NCI-H345 treated with DMSO at 0.1 percent for 48 hours (cell line): ENCODE measurements around the gene BCL11B.
A peak's percentile ranks its signal among the peaks of the same experiment; 100 is the strongest.

Experiments
- DNase-seq: peaks from one replicate; lab custom pipeline; 2025; ENCODE audit not compliant: unreplicated experiment; lab: John Stamatoyannopoulos, UW

The BCL11B gene

DNA sequence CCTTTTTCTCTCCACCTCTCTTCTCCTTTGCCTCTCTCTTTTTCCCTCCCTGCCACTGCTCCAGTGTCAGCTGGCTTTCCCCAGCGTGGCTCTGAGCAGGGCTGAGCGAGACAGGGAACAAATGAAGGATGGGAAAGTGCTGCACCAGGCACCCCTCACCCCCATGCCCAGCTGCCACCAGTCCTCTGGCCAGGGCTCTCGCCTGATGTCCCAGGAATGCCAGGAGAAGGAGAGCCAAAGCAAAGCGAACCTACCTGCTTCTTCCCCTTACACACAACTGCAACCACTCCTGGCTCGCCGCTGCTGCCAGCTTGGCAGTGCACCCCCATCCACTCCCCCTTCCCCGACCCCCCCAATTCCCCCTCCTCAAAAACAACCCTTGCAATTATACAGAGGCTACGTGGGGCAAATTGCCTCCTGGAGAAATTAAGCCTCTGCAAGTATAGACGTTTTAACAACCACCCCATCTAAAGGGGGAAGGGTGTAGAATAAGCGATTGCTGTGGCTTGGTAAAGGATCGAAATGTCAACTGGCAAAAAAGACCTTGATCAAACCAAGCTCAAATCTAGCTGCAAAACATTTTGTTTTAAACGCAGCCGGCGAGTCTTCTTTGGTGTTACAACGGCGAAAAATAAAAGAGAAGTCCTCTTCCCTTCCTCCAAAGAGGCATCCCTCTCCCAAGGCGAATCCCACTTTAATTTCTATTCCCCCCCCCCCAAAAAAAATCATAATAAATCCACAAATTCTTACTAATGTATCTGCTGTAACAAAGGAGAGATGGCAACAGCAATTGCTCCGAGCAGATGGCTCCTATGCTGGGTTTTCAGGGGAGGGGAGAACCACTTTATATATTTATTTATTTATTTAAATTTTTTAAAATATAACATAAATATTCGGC, 2.9 kb downstream of the BCL11B start:
- DNase-seq, result peak; percentile 22

- peak; percentile 46 for DNase-seq
Observed at GRCh38 chr14:99267837-99268781, 3.9 kb downstream of the BCL11B start.

GRCh38 chr14:99267381-99267780, 4.6 kb downstream of the BCL11B start:
- no peak for DNase-seq

DNA sequence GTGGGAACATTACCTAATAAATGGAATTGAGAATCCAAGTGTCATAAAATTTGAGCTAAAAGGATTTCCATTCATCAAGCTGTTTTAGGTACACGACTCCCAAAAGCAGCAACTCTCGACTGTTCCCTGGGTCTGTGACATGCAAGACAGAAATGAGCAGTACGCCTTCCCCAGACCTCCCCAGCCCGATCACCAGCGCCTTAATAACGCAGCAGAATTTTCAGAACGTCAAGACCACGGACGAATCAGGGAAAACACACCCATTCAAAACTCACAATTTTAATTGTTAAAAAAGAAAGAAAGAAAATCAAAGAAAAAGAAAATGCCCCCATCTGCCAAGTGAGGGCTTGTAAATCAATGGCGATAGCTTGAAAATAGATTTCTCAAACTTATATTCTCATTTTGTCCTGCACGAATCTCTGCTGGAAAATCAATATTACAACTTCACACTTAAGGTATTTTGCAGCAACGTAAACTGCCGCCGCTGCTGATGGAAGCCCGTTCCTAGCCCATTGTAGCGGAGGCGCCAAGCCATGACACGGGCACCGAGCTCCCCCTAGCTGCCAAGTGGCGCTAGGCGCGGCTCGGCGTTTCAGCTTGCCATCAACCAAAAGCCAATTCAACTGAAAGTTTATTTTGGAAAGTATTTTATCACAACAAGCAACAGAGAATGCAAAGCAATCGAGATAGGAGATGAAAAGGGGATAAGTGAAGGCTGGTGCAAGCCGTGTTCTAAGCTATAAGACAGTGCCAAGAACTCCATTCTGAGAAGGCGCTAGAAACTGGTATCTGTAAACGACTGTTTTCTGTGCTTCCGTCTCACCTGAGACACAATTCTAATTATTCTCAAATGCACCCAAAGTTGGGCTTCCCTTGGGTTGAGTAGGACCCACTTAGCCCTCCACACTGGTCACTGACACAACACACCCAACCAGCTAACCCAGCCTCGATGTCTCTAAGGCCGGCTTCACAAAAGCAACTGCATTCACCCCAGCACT, 5.5 kb downstream of the BCL11B start:
- peak; percentile 71 for DNase-seq

- no peak for DNase-seq
Observed at GRCh38 chr14:99265571-99265970, 6.4 kb downstream of the BCL11B start.

- no peak for DNase-seq
Observed at GRCh38 chr14:99264691-99265450, 7.1 kb downstream of the BCL11B start.

DNA sequence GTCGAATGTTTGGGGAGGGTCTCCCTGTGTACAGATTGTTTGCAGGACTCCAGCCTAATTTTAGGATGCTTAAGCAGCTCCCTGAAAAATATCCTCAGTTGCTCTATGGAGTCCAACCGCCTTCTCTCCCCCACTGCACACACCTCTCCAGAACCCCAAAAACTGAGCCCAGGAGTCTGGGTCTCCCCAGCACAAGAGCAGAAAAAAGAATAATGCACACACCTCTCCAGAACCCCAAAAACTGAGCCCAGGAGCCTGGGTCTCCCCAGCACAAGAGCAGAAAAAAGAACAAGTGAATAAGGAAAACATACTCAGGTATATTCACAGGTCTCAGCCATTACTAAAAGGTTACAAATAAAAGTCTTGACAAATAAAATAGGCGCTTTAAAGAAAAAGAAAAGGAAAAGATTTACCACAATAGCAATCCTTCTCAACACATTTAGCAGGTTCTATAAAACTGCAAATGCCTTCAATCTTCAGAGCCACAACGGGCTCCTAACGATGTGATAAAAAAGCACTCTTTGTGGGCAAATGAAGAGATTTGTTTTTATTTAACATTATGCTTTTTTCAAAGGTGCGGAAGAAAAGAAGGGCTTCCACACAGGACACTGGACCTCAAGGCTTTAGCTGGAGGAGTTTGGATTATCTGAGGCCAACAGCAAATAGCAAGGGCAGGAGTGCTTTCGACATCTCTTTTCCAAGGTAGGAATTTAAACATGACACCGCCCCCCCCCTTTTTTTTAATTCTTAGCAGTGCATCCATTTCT, 8.2 kb downstream of the BCL11B start:
- no peak for DNase-seq

DNA sequence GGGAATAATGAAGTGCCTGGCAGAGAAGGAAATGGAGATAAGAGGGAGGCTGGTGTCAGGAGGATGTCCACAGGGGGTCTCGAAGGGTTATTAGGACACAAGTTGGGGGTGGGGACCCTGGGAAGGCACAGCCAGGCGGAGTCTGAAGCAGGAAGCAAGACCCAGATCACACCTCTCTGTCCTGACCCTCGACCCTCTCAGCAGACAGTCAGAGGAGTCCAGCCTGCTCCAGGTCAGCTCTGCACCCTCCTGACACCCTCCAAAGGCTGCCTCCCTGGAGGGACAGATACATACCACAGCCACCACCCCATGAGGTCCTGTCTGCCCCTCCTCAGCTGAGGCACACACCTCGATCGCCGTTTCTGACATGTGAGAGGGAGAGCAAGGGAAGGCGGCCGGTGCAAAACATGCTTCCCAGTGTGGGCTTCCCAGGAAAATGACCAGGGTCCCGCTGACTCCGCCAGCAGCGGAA, 9.0 kb downstream of the BCL11B start:
- DNase-seq, result no peak

DNA sequence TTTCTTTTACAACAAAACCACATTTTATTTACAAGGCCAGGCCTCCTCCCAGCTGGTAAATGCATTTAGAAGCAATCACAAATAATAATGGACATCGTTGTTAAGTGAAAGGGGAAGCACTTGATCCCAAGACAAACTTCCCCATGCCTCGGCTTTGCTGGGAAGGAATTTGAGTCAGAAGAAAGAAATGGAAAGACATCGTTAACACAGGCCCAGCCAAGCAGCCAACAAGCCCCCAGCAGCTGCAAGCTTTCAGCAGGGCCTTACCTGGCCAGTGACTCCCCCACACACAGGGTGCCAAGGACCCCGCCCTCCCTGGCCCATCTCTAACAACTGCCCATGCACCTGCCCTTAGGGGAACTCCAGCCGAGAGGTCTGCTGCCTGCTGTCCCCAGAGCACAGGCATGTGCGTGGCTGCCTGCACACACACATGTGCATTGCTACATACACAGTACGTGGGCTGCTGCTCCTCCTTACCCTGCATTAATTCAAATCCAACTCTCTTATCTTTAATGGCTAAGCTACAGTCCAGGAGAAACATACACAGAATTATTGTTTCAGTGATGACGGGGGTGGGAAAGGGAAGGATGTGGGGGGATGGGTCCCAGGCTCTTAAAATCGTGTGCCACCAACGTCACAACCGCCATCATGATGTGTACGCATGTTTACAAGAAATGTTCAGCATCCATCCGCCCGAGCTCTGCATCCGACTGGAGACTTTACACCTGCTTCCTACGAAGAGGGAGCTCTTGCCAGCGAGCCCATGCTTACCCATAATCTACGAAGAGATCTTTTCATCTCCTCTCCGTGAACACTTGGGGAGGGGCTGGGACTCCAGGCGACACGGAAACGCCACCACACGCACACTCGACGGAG, 9.8 kb downstream of the BCL11B start:
- DNase-seq, result no peak

GRCh38 chr14:99260587-99261551, 11.1 kb downstream of the BCL11B start:
- DNase-seq, result no peak

DNA sequence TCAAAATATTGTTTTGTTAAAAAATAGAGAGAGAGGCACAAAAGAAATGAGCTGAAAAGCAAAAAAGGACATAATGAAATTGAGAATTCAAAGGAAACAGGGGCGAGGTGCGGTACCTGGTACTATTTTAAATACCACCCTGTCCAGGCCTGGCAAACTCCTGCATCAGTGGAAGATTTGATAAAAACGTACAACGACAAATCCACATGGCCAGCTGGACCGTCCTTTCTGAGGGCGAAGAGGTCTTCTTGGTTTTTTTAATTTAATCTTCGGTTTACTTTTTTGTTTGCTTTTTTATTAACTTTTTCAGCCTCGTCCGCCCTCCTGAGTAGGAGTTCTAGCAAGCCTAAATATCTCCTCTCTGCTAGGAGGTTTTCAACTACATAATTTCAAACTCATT, 11.9 kb downstream of the BCL11B start:
- no peak for DNase-seq

- no peak for DNase-seq
Observed at GRCh38 chr14:99258876-99259726, 12.9 kb downstream of the BCL11B start.

GRCh38 chr14:99258341-99258861, 13.6 kb downstream of the BCL11B start:
- no peak for DNase-seq

DNA sequence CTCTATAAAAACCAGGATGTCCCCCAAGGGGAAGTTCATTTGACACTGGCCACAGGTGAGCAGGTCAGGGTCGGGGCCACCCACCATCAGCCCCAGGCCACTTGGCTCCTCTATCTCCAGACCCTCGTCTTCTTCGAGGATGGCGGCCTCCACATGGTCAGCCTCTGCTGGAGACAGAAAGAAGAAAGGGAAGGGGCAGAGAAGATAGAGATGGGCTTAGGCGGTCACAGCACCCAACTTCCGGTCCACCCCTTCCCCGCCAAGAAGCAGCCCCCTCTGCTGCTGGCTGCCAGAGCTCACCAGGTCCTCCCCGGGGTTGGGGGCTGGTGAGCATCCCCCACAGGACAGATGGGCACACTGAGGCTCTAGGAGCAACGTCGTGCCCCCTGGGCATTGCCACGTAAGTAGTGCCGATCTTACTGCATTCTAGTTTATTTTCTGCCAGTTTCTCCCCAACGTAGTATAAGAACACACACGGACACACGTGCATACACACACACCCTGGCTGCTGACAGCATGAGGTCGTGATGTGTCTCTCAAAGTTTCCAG, 14.2 kb downstream of the BCL11B start:
- no peak for DNase-seq

DNA sequence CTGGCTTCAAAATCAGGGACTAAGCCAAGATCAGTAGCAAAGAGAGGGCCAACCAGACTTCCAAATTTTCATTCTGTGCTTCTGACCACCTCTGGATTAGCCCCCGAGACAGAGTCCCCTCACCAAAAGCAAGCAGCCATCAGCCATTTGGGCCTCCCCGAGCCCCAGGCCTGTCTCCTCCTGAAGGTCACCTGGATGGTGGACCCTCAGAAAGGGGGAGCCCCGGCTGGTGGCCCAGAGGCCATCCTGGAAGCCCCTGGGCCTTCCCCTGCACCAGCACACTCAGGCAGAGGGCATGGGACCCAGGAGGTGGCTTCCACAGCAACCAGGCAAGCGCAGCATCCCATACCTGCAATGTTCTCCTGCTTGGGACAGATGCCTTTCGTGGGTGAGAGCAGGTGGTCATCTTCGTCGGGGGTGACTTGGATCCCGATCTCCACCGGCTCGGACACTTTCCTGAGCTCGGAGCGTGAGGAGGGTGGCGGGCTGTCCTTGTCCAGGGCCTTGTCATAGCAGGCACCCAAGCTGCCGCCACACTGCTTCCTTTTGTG, 14.8 kb downstream of the BCL11B start:
- DNase-seq, result no peak
